Left colon (tissue), 2 donors: ENCODE measurements around the gene LDLRAD4. TPM values are rescaled to one million over a fixed set of nuclear protein-coding genes. Genes with fewer than 3 reads are reported as not detected.

ENCODE experiments used
- ATAC-seq: fragments of 200-7000 bp; cut with Tn5 transposase; one replicate; pipeline ENCODE4 v1.9.1; 2020; ENCODE audit warnings: mild to moderate bottlenecking, moderate library complexity
- DNase-seq, 2 donors: peaks; one replicate each; pipeline ENCODE4 v3.0.0-alpha.2; 2020
- intact Hi-C, 2 donors: fragments of 100-400 bp; cut with DNase I in 1 of 2; cut with micrococcal nuclease in 1 of 2; formaldehyde crosslinking; loops; one replicate each; pipeline versions ENCODE4 v1.11.2 to v1.14.0; 2022; cut with DNase I, micrococcal nuclease
- total RNA-seq, 2 donors: library from RNA; stranded (reverse); fragmentation: NEBNext Ultra II Directional; extraction: Animal tissue kit (Norgen Biotek cat#: 25700); gene quantifications; one replicate each; pipeline ENCODE4 v1.2.1, GENCODE V29; 2021
- donor health status: DM: no; HTN: no; CAD: no.
- donor health status: DM: yes; HTN: yes; CAD: no.

The LDLRAD4 gene
- total RNA-seq, 2 donors from 2014 or later = 33.6 to 49.0 TPM

- DNase-seq = no peak
- intact Hi-C loops = no loop called here
- no peak for ATAC-seq
These were observed 24.3 kb upstream of the LDLRAD4 start for GRCh38 chr18:13194239-13194638.

DNA sequence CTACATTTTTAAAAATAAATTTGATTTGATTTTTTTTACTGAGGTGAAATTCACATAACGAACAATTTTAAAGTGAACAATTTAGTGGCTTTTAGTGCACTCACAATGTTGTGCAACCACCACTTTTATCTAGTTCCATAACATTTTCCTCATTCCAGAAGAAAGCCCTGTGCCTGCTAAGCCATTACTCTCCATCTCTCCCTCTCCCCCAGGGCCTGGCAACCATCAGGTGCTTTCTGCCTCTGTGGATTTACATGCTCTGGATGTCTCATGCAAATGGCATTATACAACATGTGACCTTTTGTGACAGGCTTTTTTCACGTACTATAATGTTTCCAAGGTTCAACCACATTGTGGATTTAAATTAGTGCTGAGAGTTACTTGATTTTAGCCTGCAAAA lies 19.9 kb upstream of the LDLRAD4 start:
- ATAC-seq = no peak
- no peak for DNase-seq
- intact Hi-C loops = no loop called here

DNA sequence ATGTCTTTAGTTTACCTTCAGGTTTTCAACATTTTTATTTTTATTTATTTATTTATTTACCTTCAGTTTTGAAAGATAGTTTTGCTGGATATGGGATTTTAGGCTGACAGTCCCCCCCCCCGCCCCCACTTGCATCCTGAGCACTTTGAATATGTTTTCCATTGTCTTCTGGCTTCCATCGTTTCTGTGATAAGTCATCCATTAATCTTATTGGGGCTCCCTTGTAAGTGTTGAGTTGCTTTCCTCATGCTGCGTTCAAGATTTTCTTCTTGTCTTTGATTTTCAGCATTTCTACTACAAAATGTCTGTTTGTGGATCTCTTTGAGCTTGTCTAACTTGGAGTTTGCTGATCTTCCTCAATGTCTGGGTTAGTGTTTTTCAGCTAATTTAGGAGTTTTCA lies 19.4 kb upstream of the LDLRAD4 start:
- intact Hi-C loops = no loop called here
- ATAC-seq = no peak
- no peak for DNase-seq

DNA sequence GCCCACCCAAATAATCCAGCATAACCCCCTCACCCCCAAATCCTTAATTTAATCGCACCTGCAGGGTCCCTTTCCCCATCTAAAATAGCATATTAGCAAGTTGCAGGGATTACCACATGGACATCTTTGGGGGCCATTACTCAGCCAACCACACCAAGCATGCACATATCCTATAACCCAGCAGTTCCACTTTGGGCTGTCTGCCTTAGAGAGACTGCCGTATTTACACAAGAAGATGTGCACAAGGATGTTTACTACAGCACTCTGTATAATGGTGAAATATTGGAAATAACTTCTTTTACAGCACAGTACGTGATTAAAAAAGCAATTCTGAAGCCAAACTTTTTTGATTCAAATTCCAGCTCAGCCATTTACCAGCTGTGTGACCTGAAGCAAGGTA lies 17.3 kb upstream of the LDLRAD4 start:
- DNase-seq = no peak
- intact Hi-C loops = no loop called here

DNA sequence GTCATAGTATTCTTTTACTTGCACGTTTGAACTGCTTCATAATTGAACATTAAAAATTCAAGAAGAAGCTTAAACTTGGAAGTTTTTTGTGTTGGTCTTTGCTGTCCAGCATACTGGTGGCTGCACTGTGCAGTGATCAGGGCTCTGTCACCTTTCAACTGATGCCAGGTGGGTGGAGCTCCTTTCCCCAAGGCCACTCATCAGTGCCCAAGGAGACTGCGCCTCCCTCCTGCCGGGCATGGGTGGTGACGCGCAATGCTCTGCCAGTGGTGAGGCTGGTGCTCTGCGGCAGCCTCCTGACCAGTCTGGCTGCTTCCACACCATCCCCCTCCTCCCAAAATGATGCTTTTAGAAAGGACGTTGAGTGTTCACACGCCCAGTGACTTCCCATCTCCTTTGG lies 16.0 kb upstream of the LDLRAD4 start:
- intact Hi-C loops = no loop called here
- peak; percentile 95 for ATAC-seq
- no peak for DNase-seq

More for the DNA sequence above, 17.3 kb upstream of the LDLRAD4 start:
- no peak for ATAC-seq

DNA sequence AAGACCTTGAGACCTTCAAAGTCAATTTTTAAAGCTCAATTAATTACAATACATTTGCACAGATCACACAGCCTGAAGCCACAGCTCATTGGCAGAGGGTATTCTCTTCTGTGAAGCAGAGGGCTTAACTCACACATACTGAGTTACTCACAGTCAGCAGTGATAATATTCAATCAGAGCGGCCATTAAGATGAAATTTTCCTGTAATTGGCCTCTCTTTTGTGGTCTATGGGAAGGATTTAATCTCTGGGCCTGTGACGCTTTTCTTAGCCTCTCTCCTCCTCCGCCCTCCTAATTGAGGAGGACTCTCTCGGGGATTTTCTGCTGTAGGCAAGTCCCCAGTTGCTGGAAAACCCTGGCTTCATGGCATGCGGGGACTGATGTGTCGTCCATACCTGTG lies 12.3 kb upstream of the LDLRAD4 start:
- DNase-seq = no peak
- intact Hi-C loops = no loop called here
- ATAC-seq = no peak

DNA sequence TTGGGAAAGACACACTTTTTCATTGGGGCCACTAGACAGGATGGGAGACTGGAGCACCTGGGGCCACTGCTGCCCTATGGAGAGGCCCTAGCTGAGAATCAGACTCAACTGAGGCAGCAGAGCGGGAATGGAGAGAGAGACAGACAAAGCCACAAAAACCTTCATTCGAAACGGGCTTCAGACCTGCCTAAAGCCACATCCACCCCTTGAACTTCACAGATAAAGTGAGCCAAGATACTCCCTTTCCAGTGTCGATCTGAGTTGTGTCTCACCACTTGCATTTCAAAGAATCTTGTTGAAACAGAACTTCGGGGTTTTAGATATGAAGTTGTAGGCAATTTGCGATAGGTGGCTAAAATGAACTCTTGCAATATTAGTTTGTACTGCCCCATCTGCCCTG lies 11.3 kb upstream of the LDLRAD4 start:
- no peak for ATAC-seq
- intact Hi-C loops = no loop called here
- DNase-seq = no peak

DNA sequence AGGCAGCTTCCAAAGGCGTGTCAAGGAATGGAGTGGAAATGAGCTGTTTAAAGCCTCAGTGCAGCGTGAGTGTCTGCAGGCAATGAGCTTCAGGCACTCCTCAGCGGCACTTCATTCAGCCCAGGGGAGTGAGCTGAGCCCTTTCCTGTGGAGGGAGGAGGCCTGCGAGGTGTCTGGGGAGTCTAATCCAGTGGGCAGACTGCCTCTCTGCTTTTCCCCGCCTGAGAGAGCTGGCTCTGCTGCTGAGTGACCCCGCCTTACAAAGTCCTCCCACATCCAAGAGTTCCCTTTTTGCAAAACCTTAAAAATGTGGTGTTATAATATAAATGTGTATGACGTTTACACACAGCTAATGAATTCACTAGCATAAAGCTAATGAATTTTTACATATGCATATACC lies 7.0 kb upstream of the LDLRAD4 start:
- ATAC-seq (no peak), DNase-seq (no peak)
- intact Hi-C loops = no loop called here

DNA sequence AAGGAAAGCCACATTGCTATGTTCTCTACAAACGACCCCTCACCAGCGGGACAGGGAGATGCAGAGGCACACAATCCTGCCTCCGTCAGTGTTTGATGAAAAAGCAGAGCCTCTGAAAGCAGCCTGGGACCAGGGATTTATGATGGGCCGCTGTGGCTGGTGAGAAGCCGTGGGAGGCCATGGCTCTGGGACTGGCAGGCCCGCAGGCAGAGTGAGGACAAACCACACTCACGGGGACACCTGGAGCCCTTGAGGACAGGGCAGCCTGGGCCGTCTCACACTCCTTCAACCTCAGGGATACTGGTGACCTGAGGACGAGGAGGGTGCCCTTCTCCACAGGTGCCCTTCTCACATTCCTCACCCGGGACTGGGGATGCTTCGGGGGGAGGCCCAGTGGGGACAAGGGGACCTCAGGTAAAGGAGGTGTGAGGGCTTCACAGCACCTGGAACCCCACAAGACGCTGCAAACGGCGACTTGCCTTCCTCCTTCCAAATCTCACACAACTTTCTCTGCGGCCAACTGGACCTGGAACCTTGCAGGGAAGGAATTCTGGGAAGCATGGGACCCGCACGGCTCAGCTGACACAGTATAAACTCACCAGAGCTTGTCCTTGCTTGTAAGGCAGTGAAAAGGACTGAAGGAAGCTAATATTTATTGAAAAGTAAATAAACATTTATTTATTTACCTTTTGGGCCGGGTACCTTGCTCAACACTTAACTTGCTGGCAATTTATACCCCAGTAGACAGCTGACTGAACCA lies 5.3 kb upstream of the LDLRAD4 start:
- ATAC-seq (no peak), DNase-seq (no peak)
- intact Hi-C loops = no loop called here

GRCh38 chr18:13214609-13215008 lies 4.0 kb upstream of the LDLRAD4 start:
- intact Hi-C loops = no loop called here
- ATAC-seq (no peak), DNase-seq (no peak)

- peak; percentile 80 for ATAC-seq
- peak; percentile 86 to 88 for DNase-seq
- intact Hi-C loops = loop anchor here in 1 of 2 donors (2.0 kb wide), 1 partner anchor 415 kb away; no protein-coding TSS in a partner anchor
These were observed 2.4 kb upstream of the LDLRAD4 start for GRCh38 chr18:13216092-13216582.

DNA sequence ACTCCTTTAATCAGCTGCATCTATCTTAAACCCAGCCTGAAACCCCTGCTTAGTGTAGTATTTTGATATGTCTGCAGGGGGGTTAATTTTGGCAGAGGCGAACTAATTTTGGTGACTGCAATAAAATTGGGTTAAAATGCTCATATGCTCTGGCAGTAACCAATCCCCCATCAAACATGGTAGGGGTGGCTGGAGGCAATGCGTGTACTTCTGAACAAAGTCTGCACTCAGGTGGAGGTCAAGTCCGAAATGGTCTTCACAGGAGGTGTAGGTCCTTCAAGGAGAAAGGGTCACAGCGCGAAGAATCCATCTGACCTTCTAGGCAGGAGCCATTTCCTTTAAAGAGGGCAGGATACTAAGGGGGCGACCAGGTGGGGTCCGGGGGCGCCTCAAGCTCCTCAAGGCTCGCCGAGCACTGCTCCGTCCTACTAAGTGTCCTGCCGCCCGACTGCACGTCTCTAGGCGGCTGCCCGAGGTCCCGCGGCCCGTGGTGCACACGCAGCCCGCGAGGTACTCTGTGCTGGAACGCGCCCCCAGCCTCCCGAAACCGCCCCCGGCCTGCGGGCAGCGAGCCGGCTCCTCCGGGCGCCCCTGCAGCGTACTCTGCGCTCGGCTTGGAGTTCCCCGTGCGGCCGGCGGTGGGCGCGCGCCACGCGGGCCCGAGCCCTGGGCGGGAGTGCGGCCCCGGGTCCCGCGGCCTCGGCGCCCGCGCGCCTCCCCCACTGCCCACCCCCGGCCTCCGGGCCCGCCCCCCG lies 1.7 kb upstream of the LDLRAD4 start:
- intact Hi-C loops = loop anchor here in 1 of 2 donors (2.0 kb wide), 1 partner anchor 414 kb away; no protein-coding TSS in a partner anchor
- peak in 1 of 2 donors; percentile 59 for DNase-seq

GRCh38 chr18:13217466-13217961 lies 1.0 kb upstream of the LDLRAD4 start:
- ATAC-seq (peak; percentile 46), DNase-seq (peak; percentile 51 to 80)
- intact Hi-C loops = loop anchor here in 1 of 2 donors (2.0 kb wide), 1 partner anchor 413 kb away; no protein-coding TSS in a partner anchor

More for the DNA sequence above, 1.7 kb upstream of the LDLRAD4 start:
- peak; percentile 44 for ATAC-seq

DNA sequence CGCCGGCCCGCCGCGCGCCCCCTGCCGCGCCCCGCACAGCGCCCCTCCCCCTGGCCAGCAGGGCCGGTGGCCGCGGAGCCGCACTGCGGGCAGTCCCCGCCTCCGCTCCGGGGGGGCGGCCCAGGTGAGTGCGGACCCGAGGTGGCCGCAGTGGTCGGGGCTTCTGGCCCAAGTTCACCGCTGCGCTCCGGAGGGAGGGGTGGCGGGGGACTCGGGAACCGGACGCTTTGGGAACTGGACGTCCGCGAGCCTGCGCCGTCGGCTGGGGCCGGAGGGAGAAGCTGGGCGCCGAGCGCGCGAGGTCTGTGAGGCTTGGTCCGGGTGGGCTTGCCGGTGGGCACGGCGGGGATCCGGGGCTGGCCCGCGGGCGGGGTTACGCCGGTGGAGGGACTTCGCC lies 591 bp upstream of the LDLRAD4 start:
- ATAC-seq (no peak), DNase-seq (peak in 1 of 2 donors; percentile 55)
- intact Hi-C loops = loop anchor here in 1 of 2 donors (2.0 kb wide), 1 partner anchor 413 kb away; no protein-coding TSS in a partner anchor

- intact Hi-C loops = no loop called here
- DNase-seq (no peak), ATAC-seq (no peak)
These were observed 437 bp downstream of the LDLRAD4 start for GRCh38 chr18:13218997-13219396.

DNA sequence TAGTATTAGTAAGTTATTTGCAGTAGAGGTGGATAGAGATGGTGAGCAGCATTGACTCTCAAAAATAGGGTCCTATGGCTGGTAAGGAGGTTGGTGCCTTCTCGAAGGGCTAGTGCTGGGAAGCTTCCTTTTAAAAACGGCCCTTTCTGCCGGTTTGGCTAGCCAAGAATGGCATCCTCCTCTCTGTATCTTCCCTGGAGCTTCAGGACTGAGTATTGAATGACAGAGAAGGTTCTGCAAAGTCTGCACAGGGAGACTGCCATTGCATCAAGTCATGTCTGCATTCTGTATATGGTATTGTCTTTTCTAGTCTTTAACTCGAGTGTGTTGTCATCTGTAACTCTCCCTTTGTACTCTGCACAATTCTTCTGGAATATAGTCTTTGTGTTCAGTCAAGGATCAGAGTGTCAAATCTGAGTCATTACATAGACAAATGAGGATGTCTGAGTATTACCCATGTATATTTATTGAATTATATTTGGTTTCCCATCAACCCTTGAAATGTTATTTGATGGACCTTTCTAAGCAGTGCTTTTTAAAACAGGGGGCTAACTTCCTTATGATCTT lies 1.1 kb downstream of the LDLRAD4 start:
- intact Hi-C loops = loop anchor here in 1 of 2 donors (5.0 kb wide), 1 partner anchor 323 kb away; no protein-coding TSS in a partner anchor
- DNase-seq = no peak

DNA sequence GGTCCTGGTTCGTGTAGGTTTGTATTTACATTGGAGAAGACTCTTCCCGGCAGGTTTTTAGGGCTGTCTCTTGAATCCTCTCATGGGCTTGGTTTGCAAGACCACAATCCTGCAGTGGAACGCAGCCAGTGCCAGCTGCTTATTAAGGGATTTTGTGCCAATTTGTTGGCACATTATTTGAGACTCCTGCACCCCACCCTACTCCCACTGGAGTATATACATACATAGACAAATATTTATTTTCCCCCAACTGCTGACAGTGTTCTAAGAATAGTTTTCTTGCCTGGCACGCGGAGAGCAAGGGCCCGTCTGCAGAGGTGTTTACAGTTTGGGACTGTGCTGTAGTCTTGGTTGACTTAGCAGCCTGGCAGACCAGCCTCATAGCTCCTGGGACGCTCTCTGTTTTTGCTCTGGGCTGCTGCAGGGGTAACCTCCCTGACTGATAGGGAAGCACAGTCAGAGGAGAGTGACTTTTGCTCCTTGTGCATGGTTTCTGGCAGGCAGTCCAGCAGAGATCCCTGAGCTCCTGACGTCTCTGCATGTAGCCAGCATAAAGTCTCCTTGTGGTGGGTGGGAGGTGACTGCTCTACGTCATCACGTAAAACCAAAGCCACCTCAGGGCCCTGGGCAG lies 1.9 kb downstream of the LDLRAD4 start:
- ATAC-seq (peak; percentile 11), DNase-seq (peak; percentile 39 to 54)
- intact Hi-C loops = loop anchor here in 1 of 2 donors (5.0 kb wide), 1 partner anchor 322 kb away; no protein-coding TSS in a partner anchor

More for the DNA sequence above, 1.1 kb downstream of the LDLRAD4 start:
- no peak for ATAC-seq
